IMR-90 (cell line): ENCODE data around the gene ST3GAL3.

Experiments used
- BHLHE40 ChIP-seq: fragments of 150-350 bp; IDR thresholded peaks from 2 replicates; pipeline ENCODE4 v1.6.1; 2016; ENCODE audit warnings: mild to moderate bottlenecking, low read depth, low read length
- FOS ChIP-seq: fragments of 150-350 bp; IDR thresholded peaks from 2 replicates; pipeline ENCODE4 v1.6.1; 2016; ENCODE audit warnings: low read depth, low read length
- MAFK ChIP-seq: IDR thresholded peaks from 2 replicates; pipeline ENCODE4 v1.6.1; 2012; ENCODE audit warnings: low read depth, low read length, improper control_type of control experiment
- MXI1 ChIP-seq: IDR thresholded peaks from 2 replicates; pipeline ENCODE4 v1.6.1; 2012; ENCODE audit warnings: low read depth, mild to moderate bottlenecking, low read length, moderate library complexity, borderline replicate concordance
- NFE2L2 ChIP-seq: fragments of 150-350 bp; IDR thresholded peaks from 2 replicates; pipeline ENCODE4 v1.6.1; 2016; ENCODE audit warnings: low read depth, mild to moderate bottlenecking, low read length
- POLR2A ChIP-seq: IDR thresholded peaks from 2 replicates; pipeline ENCODE4 v1.6.1; 2012; ENCODE audit warnings: mild to moderate bottlenecking, low read depth, low read length
- RAD21 ChIP-seq: IDR thresholded peaks from 2 replicates; pipeline ENCODE4 v1.6.1; 2012; ENCODE audit warnings: low read length, improper control_type of control experiment
- RFX5 ChIP-seq: IDR thresholded peaks from 2 replicates; pipeline ENCODE4 v1.8.0; 2012; ENCODE audit warnings: low read depth, mild to moderate bottlenecking, low read length, moderate library complexity
- SMC3 ChIP-seq: fragments of 150-350 bp; IDR thresholded peaks from 2 replicates; pipeline ENCODE4 v1.6.1; 2016; ENCODE audit warnings: low read depth, mild to moderate bottlenecking, antibody characterized with exemption, low read length, moderate library complexity
- TF ChIP-seq, protein P1 (sequence below): conservative IDR thresholded peaks from 2 replicates; pipeline ENCODE4 v1.5.1; 2012; ENCODE audit warnings: mild to moderate bottlenecking, low read depth, low read length, improper control_type of control experiment
- TF ChIP-seq, protein P2 (sequence below): fragments of 150-350 bp; IDR thresholded peaks from 2 replicates; pipeline ENCODE4 v1.6.1; 2016; ENCODE audit warnings: low read depth, mild to moderate bottlenecking, low read length, moderate library complexity, borderline replicate concordance

DNA sequence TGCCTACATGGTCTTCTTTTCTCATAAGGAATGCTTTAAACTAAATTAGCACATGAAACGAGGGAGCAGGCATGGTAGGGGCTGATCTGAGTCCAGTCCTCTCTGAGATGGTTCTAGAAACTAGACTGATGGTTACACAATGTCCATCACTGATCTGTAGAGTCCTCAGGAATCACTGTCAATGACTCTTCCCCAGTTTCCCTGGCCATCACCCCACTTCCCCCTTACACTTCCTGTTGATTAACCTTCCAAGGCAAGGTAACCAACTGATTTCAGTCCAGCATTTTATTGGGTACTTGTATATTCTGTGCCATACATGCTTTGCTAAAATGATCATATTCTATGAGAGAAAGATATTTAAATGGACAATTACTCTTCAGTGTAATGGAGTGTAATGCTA lies 125.7 kb downstream of the ST3GAL3 start:
- TF ChIP-seq, protein P1, sequence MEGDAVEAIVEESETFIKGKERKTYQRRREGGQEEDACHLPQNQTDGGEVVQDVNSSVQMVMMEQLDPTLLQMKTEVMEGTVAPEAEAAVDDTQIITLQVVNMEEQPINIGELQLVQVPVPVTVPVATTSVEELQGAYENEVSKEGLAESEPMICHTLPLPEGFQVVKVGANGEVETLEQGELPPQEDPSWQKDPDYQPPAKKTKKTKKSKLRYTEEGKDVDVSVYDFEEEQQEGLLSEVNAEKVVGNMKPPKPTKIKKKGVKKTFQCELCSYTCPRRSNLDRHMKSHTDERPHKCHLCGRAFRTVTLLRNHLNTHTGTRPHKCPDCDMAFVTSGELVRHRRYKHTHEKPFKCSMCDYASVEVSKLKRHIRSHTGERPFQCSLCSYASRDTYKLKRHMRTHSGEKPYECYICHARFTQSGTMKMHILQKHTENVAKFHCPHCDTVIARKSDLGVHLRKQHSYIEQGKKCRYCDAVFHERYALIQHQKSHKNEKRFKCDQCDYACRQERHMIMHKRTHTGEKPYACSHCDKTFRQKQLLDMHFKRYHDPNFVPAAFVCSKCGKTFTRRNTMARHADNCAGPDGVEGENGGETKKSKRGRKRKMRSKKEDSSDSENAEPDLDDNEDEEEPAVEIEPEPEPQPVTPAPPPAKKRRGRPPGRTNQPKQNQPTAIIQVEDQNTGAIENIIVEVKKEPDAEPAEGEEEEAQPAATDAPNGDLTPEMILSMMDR = no peak
- TF ChIP-seq POLR2A (no peak), BHLHE40 (no peak), FOS (no peak), MAFK (no peak), SMC3 (no peak), RAD21 (no peak), RFX5 (no peak), MXI1 (no peak), NFE2L2 (no peak)
- TF ChIP-seq, protein P2, sequence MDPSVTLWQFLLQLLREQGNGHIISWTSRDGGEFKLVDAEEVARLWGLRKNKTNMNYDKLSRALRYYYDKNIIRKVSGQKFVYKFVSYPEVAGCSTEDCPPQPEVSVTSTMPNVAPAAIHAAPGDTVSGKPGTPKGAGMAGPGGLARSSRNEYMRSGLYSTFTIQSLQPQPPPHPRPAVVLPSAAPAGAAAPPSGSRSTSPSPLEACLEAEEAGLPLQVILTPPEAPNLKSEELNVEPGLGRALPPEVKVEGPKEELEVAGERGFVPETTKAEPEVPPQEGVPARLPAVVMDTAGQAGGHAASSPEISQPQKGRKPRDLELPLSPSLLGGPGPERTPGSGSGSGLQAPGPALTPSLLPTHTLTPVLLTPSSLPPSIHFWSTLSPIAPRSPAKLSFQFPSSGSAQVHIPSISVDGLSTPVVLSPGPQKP = no peak
